SU-DHL-6 (cell line): ENCODE data around the gene ZFHX3.

Source experiments
- H2AFZ ChIP-seq: fragments of 200-600 bp; sonication (generic); 2 replicates; pipeline ENCODE4 v1.6.1; 2014; ENCODE audit warnings: low read depth, mild to moderate bottlenecking, moderate library complexity, mixed read lengths, antibody characterized with exemption, low read length; ENCODE audit not compliant: severe bottlenecking
- H3F3A ChIP-seq: fragments of 200-600 bp; shearing (Covaris generic); 2 replicates; pipeline ENCODE4 v1.6.0; 2016; ENCODE audit warnings: antibody characterized with exemption, mild to moderate bottlenecking; ENCODE audit not compliant: insufficient read depth
- H3K27ac ChIP-seq: fragments of 200-600 bp; sonication (generic); 2 replicates; pipeline ENCODE4 v1.5.1; 2016; ENCODE audit warnings: low read depth, mild to moderate bottlenecking, low read length, moderate library complexity, mixed read lengths
- H3K27me3 ChIP-seq: fragments of 200-600 bp; sonication (generic), shearing (Covaris generic); 2 replicates; pipeline ENCODE4 v1.6.0; 2014; ENCODE audit warnings: mild to moderate bottlenecking, low read length
- H3K36me3 ChIP-seq: fragments of 200-600 bp; sonication (generic); 2 replicates; pipeline ENCODE4 v1.6.1; 2014; ENCODE audit warnings: mild to moderate bottlenecking, low read length, mixed read lengths
- H3K4me2 ChIP-seq: fragments of 300-600, 200-600 bp; shearing (Covaris generic), sonication (generic); 2 replicates; pipeline ENCODE4 v1.6.0; 2014; ENCODE audit warnings: low read length, low read depth, mild to moderate bottlenecking; ENCODE audit not compliant: poor library complexity, severe bottlenecking
- H3K4me3 ChIP-seq: fragments of 200-600 bp; sonication (generic); 2 replicates; pipeline ENCODE4 v1.5.1; 2014; ENCODE audit warnings: antibody characterized with exemption, low read length, mild to moderate bottlenecking, mixed read lengths; ENCODE audit not compliant: insufficient read depth, poor library complexity, severe bottlenecking
- H3K79me2 ChIP-seq: fragments of 200-600 bp; sonication (generic); 2 replicates; pipeline ENCODE4 v1.6.1; 2014; ENCODE audit warnings: mild to moderate bottlenecking, low read length, moderate library complexity; ENCODE audit not compliant: insufficient read depth
- H3K9ac ChIP-seq: fragments of 200-600 bp; sonication (generic); 2 replicates; pipeline ENCODE4 v1.7.0; 2014; ENCODE audit warnings: mild to moderate bottlenecking, low read length
- H3K9me2 ChIP-seq: fragments of 200-600 bp; sonication (generic); replicated peaks from 2 replicates; pipeline ENCODE4 v1.6.1; 2014; ENCODE audit warnings: low read length; ENCODE audit not compliant: insufficient read depth
- H3K9me3 ChIP-seq: fragments of 200-600 bp; sonication (generic); 2 replicates; pipeline ENCODE4 v1.6.1; 2014; ENCODE audit warnings: low read length, mixed read lengths; ENCODE audit not compliant: insufficient read depth
- H4K20me1 ChIP-seq: fragments of 200-600 bp; sonication (generic); 2 replicates; pipeline ENCODE4 v1.6.1; 2014; ENCODE audit warnings: low read depth, mild to moderate bottlenecking, antibody characterized with exemption, low read length, moderate library complexity, mixed read lengths
- CTCF ChIP-seq: fragments of 200-600 bp; sonication (generic); IDR thresholded peaks from one replicate; pipeline ENCODE4 v1.5.1; 2017; ENCODE audit warnings: antibody characterized with exemption, mild to moderate bottlenecking, low read length, moderate library complexity; ENCODE audit not compliant: insufficient read depth, poor library complexity, severe bottlenecking
- EZH2phosphoT487 ChIP-seq: fragments of 200-600 bp; sonication (generic), shearing (Covaris generic); conservative IDR thresholded peaks from 2 replicates; pipeline ENCODE4 v1.6.1; 2018; ENCODE audit warnings: mild to moderate bottlenecking, antibody characterized with exemption, low read length, moderate library complexity, mixed read lengths

ZFHX3 gene

DNA sequence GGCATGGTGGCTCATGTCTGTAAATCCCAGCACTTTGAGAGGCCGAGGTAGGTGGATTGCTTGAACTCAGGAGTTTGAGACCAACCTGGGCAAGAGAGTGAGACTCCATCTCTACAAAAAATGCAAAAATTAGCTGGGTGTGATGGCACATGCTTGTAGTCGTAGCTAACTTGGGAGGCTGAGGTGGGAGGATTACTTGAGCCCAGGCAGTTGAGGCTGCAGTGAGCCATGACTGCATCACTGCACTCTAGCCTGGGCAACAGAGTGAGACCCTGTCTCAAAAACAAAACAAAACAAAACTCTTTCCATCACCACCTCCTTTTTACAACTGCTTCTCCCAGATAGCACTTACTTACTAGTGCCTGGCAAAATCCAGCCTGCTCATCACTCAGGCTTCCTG is 214.0 kb downstream of the ZFHX3 start:
- Histone ChIP-seq H3F3A (no peaks in the 10 kb centered on the region), H3K9ac (no peak overlapping the region), H2AFZ (no peak overlapping the region), H3K9me2 (no peaks in the 10 kb centered on the region), H4K20me1 (no peaks in the 10 kb centered on the region), H3K9me3 (no peaks in the 10 kb centered on the region), H3K4me3 (no peak overlapping the region), H3K27me3 (no peaks in the 10 kb centered on the region), H3K4me2 (no peak overlapping the region), H3K36me3 (no peaks in the 10 kb centered on the region), H3K79me2 (no peaks in the 10 kb centered on the region), H3K27ac (no peak overlapping the region)
- TF ChIP-seq CTCF, result no peak
- TF ChIP-seq EZH2phosphoT487, result no peak

DNA sequence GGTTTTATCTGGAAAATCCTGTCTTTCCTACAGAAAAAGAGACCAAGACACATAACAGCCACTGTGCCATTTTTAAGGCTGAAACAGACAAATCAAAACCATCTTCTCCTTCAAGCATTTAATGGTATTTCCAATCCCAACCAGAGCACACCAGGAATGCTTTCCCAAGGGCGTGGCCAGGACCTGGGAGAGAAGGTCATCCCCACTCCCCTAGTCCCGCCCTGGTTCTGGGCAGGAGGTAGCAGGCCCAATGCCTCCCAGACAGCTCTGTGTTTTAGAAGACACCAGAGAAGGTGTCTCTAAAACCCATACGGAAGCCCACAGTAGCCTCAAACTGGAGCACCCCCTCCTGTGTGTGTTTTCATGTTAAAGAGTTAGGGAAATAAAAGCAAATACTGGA is 214.4 kb downstream of the ZFHX3 start:
- H4K20me1 ChIP-seq, result no peaks in the 10 kb centered on the region
- TF ChIP-seq CTCF (no peak), EZH2phosphoT487 (no peak)
- H3K4me2 ChIP-seq, result no peak overlapping the region
- H3K79me2 ChIP-seq, result no peaks in the 10 kb centered on the region
- no peaks in the 10 kb centered on the region for H3K36me3 ChIP-seq
- H3K9me2 ChIP-seq, result no peaks in the 10 kb centered on the region
- no peak overlapping the region for H2AFZ ChIP-seq
- no peaks in the 10 kb centered on the region for H3K9me3 ChIP-seq
- no peak overlapping the region for H3K27ac ChIP-seq
- no peaks in the 10 kb centered on the region for H3F3A ChIP-seq
- H3K27me3 ChIP-seq, result no peaks in the 10 kb centered on the region
- H3K9ac ChIP-seq, result no peak overlapping the region
- H3K4me3 ChIP-seq, result no peak overlapping the region

DNA sequence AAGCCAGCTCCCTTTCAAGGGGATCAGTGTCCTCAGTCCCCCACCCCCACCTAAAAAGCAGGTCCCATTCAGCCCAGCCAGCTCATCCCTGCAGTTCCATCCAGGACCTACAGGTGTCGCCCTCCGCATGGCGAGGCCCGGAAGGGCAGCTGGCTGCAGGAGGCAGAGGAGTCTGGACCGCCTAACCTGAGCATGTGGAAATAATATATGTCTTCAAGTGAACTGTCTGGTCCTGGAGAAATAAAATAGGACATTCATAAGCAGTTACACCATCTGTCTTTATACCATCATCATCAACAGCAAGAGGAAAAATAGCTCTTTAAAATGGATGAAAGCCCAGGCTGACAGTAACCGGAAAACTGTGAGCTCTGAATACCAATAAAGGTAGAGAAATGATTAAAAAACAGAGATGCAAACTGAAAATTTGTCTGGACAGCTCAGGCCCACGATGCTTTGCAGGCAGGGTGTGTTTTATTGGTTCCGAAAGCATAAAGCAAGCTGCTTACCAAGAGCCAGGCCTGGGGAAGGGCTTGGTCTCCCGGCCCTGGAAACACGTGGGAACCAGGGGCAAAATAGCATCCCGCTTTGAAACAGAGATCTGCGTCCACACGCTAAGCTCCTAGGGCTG is 215.2 kb downstream of the ZFHX3 start:
- H3K4me2 ChIP-seq, result no peak overlapping the region
- H3K27ac ChIP-seq, result no peak overlapping the region
- no peaks in the 10 kb centered on the region for H3K36me3 ChIP-seq

More for the DNA sequence above, 215.2 kb downstream of the ZFHX3 start:
- no peaks in the 10 kb centered on the region for H3F3A ChIP-seq
- TF ChIP-seq EZH2phosphoT487 (no peak), CTCF (peak; percentile 97)
- no peaks in the 10 kb centered on the region for H3K9me2 ChIP-seq
- no peaks in the 10 kb centered on the region for H3K79me2 ChIP-seq
- no peak overlapping the region for H3K9ac ChIP-seq
- no peaks in the 10 kb centered on the region for H3K9me3 ChIP-seq
- H3K27me3 ChIP-seq, result no peaks in the 10 kb centered on the region
- H3K4me3 ChIP-seq, result no peak overlapping the region
- no peaks in the 10 kb centered on the region for H4K20me1 ChIP-seq
- H2AFZ ChIP-seq, result no peak overlapping the region
